ENCODE data around the gene BAG2. TPM values are rescaled to one million over a fixed set of nuclear protein-coding genes. Genes with fewer than 3 reads are reported as not detected.

Gene BAG2
- total RNA-seq, 1 donor from 2014 or later: 2.5 TPM

DNA sequence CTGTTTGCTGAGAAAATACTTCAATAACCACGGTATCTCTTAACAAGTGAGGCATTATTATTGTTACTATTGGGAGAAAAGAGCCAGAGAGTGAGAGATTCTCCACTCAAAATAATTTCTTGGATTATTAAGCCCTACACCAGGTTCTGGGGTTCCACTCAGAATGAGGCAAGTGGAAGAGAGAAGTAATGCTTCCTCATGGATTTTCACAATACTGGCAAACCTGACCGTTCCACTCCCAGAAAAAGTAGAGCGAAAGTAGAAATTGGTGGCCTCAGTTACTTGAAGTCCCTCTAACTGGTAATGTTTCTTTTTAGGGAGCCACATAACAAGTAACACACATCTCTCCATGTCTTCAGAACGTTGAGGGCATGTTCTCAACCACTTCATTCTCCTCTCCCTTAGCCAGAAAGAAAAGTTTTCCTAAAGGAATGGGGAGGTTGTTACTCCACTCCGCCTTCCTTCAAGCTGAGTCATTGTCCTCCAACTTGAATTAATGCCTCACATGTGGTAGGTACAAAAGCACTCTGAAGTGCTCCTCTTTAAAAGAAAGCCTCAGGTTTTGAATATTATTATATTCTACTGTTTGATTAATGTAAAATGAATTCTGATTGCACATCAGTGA lies 1.9 kb downstream of the BAG2 start:
- no peak for DNase-seq (ENCODE audit: low spot score)
- ATAC-seq: no peak

DNA sequence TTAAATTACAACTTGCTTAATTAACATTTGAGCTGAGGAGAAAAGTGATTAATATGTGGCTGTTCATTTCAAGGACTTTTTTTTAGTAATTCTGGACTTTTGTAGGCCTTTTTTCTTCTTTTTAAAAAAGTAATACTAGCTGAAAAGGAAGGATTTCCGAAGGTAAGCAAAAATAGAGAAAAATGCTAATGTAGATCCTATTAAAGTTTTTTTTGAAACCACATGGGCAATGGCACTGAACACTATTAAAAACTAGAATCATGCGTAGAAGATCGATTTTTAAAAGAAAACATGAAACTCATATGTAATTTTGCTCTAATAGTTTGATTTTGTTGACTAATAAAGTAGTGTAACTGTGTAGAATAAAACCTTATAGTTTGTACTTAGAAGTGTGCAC lies 2.4 kb downstream of the BAG2 start:
- ATAC-seq (no peak), DNase-seq (ENCODE audit: low spot score) (no peak)

DNA sequence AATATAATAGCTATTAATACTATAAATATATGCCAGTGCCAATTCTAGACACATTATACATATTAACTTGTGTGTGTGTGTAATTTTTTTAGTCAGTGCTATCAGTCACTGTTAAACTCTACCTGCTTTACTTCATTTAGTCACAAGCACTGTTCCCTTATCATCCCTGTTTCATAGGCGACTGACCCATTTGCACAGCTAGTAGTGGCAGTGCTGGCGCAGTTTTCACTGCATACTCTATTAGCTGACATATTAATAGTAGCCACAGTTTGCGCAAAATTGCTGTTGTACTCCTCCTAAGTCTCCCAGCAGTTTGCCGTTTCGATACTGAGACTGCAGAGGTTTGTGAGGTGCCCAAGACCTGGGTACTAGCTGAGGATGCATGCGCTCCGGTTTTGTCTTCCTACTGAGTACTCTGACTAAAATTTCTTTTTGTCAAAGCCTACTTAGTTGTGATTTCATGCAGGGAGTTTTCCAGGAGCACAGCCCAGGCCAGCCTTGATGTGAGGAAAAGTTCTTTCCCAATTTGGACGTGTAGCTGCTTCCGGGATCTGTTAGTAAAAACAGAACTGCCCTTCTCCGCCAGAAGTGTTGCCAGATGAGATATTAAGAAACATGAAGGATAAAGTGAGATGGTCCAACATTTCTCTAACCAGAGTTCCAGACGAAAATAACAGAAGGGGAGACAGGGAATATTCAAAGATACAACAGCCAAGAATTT lies 5.6 kb downstream of the BAG2 start:
- no peak for DNase-seq (ENCODE audit: low spot score)

GRCh38 chr6:57180596-57180995 lies 8.5 kb downstream of the BAG2 start:
- no peak for ATAC-seq
- DNase-seq (ENCODE audit: low spot score): no peak

More for the DNA sequence above, 5.6 kb downstream of the BAG2 start:
- no peak for ATAC-seq

DNA sequence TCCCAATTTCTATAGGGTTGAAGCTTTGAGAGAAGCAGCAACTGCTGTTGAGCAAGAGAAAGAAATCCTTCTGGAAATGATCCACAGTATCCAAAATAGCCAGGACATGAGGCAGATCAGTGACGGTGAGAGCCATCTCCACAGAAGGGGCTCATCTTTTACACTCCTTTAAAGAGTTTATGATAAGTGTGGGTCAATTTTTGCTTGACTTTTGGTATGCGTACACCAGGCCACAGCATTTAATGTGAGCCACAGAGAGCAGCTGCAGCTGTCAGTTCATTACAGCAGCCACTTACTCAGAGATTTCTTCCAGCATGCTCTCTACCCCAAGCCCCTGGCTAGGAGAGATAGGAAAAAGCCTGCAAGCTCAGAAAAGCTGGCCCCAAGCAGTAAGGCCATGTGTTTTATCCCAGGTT lies 9.9 kb downstream of the BAG2 start:
- ATAC-seq (no peak), DNase-seq (ENCODE audit: low spot score) (no peak)

DNA sequence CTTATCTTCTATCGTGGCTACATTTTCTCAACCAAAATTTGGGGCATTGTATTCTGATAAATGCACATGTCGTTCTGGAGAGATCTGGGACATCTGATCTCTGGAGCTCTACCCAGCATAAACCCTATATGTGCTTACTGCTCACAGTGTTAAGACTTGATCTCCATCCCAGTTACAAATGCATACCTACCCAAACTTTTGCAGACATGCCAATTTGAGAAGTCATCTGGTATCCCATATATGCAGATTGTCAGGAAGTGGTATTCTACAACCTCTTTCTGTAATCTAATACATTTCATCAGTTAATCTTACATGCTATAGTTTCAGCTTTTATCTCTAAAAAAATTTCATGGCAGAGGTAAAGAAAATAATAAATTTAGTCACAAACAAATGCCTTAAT lies 11.2 kb downstream of the BAG2 start:
- DNase-seq (ENCODE audit: low spot score): no peak
- no peak for ATAC-seq

DNA sequence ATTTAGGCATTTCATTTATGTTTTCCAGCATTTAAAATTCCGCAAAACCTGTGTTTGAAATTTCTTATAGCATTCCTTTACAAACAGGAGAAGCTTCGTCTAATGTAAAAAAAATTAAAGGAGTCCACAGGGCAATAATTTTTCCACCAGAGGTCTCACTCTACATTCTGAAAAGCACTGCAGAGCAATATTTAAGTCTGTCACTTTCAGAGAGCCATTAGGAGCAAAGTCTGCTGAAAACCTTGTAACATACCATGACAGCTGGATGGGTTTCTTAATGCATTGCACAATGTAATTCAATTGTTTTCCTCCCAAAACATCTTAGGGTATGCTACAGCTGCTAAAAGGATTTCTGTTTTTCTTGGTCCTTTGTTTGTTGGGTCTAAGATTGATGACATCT lies 18.0 kb downstream of the BAG2 start:
- ATAC-seq: peak; percentile 31
- DNase-seq (ENCODE audit: low spot score): no peak

DNA sequence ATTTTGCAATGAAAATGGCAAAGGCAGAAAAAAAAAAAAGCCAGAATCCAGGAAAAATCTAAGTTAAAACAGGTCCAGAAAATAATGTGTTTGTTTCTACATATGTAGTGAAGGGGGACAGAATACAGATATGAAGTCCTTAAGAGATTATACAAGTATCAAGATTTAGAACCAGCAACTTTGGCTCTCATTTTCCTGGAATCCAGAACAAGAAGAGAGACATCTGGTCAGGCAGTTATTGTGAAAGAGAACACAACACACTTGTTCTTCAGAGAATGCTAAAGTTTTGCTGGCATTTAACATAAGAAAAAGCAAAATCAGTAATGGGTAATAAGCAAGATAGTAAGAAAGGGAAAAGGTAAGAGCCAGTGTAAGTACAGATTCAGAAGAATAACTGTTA lies 21.1 kb downstream of the BAG2 start:
- no peak for DNase-seq (ENCODE audit: low spot score)

DNA sequence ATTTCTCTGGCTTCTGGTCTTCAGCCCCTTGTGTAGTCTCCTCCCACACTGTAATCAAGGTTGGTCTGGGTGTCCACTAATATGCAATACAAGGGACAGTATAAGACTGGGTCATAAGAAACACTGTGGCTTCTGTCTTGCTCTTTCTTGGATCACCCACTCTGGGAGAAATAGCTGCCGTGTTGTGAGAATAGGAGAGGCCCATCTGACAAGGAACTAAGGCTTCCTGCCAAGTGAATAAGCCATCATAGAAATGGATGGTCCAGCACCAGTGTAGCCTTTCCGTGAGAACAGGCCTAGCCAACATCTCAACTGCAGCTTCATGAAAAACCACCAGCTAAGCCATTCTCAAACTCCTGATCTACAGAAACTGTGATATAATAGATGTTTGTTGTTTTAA lies 23.3 kb downstream of the BAG2 start:
- no peak for ATAC-seq
- no peak for DNase-seq (ENCODE audit: low spot score)

More for the DNA sequence above, 21.1 kb downstream of the BAG2 start:
- no peak for ATAC-seq

DNA sequence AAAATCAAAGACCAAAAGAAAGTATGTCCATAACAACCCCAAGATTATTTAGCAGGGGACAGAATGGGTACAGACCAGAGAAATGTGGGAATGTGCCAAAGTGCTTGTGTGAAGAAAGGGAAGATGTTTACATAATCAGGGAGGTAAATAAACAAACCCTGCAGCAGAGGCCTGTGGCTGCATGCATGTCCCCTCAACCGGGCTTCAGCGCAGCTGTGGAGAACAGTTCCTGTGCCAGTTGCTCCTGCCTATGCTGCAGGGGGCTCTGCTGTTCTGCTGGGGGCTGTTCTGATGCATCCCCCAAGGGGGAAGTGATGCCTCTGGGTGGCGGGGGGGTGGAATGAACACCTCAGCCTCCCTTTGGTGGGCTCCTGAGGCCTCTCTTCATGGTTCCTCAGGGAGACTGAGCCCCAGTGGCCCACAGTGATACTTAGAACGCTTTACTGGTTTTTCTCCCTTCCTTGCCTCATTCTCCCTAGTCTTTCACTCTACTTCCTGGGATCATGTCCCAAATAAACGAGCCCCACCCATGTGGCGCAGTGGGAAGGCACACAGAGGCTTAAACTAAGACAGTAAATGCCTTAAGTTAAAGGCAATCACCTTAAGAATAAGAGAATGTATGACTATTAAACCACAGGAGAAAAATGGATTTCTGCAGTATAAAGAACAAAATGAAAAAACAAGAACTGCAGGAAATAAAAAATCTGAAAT lies 27.0 kb downstream of the BAG2 start:
- no peak for ATAC-seq
- DNase-seq (ENCODE audit: low spot score): no peak

GRCh38 chr6:57201718-57202117 lies 29.6 kb downstream of the BAG2 start:
- ATAC-seq: no peak
- DNase-seq (ENCODE audit: low spot score): no peak

GRCh38 chr6:57205550-57206328 lies 33.6 kb downstream of the BAG2 start:
- DNase-seq (ENCODE audit: low spot score): no peak
- ATAC-seq: no peak

DNA sequence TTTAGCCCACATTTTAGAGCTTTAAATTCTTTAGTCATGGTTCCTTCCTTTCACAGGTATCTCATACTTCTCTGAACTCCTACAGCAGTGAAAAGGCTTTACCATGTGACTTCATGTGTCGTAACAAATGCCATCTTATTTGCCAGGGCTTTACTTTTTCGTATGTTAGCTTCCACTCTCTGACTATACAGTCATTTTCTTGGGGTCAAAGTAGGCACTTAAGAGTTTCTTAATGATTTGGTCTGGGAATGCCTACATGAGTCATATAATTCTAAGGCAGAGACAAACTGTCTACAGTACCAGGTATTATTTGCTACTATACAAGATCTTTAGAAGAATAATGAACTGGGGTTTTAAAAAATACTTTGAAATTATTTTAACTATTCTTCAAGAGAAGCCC lies 35.0 kb downstream of the BAG2 start:
- ATAC-seq: no peak
- DNase-seq (ENCODE audit: low spot score): no peak

DNA sequence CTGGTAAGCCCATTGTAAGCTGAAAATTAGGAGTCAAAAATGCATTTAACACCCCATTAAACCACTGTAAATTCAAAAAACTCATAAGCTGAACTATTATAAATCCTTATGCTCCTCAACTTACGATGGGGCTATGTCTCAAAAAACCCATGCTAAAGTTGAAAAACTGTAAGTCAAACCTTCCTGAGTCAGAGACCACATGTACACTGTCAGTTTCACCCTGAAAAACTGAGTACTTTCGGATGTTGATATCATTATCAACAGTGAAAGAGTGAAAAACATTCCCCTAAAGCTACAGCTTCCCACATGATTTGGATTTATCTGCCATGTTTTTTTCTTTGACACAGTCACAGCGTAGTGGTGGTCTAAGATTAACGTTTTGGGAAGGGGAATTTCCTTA lies 35.7 kb downstream of the BAG2 start:
- DNase-seq (ENCODE audit: low spot score): no peak
- no peak for ATAC-seq

DNA sequence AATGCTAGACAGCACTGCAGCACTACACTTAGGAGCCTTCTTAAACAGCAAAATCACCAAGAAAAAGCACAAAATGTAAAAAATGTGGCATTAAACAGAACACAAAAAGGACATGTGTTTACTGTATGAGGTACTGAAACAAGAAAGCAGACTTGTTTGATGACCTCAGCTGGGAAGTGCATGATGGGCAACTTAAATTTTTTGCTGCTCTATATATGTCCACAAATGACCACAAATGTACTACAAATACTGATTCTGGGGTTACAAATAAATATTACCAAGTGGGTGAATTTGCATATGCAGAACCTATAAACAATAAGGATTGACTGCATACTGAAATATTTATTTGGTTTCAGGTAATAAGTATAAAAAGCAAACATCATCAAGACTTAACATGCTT lies 36.9 kb downstream of the BAG2 start:
- ATAC-seq: no peak
- DNase-seq (ENCODE audit: low spot score): no peak

- ATAC-seq (no peak), DNase-seq (ENCODE audit: low spot score) (no peak)
These were observed 37.9 kb downstream of the BAG2 start for GRCh38 chr6:57210060-57210459.

- DNase-seq (ENCODE audit: low spot score): no peak
- no peak for ATAC-seq
These were observed 43.1 kb downstream of the BAG2 start for GRCh38 chr6:57215260-57215659.

GRCh38 chr6:57216235-57217101 lies 44.3 kb downstream of the BAG2 start:
- ATAC-seq: peak; percentile 34
- DNase-seq (ENCODE audit: low spot score): no peak

DNA sequence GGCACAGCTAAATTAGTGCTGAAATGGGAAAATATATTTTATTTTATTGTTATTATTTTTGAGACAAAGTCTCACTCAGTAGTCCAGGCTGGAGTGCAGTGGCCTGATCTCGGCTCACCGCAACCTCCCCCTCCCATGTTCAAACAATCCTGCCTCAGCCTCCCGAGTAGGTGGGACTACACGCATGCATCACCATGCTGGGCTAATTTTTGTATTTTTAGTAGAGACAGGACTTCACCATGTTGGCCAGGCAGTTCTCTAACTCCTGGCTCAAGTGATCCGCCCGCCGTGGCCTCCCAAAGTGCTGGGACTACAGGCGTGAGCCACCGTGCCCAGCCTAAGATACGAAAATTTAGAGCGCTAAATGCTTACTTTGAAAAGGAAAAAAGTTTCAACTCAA lies 45.1 kb downstream of the BAG2 start:
- DNase-seq (ENCODE audit: low spot score) (no peak), ATAC-seq (no peak)

GRCh38 chr6:57220083-57220703 lies 48.1 kb downstream of the BAG2 start:
- no peak for ATAC-seq
- no peak for DNase-seq (ENCODE audit: low spot score)

All from left lobe of liver (tissue), 2 donors.